ENCODE data around the gene PEX3. TPM values are rescaled to one million over a fixed set of nuclear protein-coding genes. Genes with fewer than 3 reads are reported as not detected.

The PEX3 gene
- total RNA-seq, 1 experiment from 2014 or later, result 38.0 TPM

Small RNA genes within 50 kb of the gene (small RNA-seq; reads per million reads assigned to genes)
- gene RNA5SP221, result 1.1 reads per million, percentile 33 among the genes with 10 or more reads in this experiment

Other genes with a start within 250 kb of the PEX3 start
- gene ADAT2, start 110 bp upstream of the PEX3 start, total RNA-seq (2014; rRNA removed; shearing (Covaris generic); ENCODE audit: low replicate concordance), result 18.7 and 21.3 TPM in 2 replicates
- not detected in 2 replicates for gene FUCA2, start 60.9 kb downstream of the PEX3 start, total RNA-seq (2014; rRNA removed; shearing (Covaris generic); ENCODE audit: low replicate concordance)
- not detected in 2 replicates for gene PHACTR2, start 227.2 kb downstream of the PEX3 start, total RNA-seq (2014; rRNA removed; shearing (Covaris generic); ENCODE audit: low replicate concordance)